HFFc6 (cell line): ENCODE results near the gene ZCCHC17. TPM values are rescaled to one million over a fixed set of nuclear protein-coding genes. Genes with fewer than 3 reads are reported as not detected.

Experiments
- DNase-seq: peaks from one replicate; pipeline ENCODE4 v3.0.0-alpha.2; 2018
- H3K27ac Mint-ChIP-seq: 2 replicates; pipeline ENCODE4 v1.8.0; 2020; ENCODE audit warnings: mild to moderate bottlenecking, mixed read lengths
- H3K27me3 Mint-ChIP-seq: 2 replicates; pipeline ENCODE4 v1.8.0; 2021; ENCODE audit warnings: mild to moderate bottlenecking, moderate library complexity, mixed read lengths; ENCODE audit not compliant: insufficient read depth
- H3K36me3 Mint-ChIP-seq: 2 replicates; pipeline ENCODE4 v1.8.0; 2021; ENCODE audit warnings: low read depth, mixed read lengths
- H3K4me1 Mint-ChIP-seq: 2 replicates; pipeline ENCODE4 v1.8.0; 2020; ENCODE audit warnings: low read depth, mixed read lengths
- H3K4me3 Mint-ChIP-seq: 2 replicates; pipeline ENCODE4 v1.8.0; 2020; ENCODE audit warnings: mild to moderate bottlenecking, moderate library complexity, mixed read lengths
- H3K9me3 Mint-ChIP-seq: 2 replicates; pipeline ENCODE4 v1.8.0; 2020; ENCODE audit warnings: mild to moderate bottlenecking, mixed read lengths
- CTCF ChIP-seq: fragments of 200-600 bp; sonication (generic); IDR thresholded peaks from 2 replicates; pipeline ENCODE4 v1.5.0; 2021; ENCODE audit warnings: antibody characterized with exemption, mild to moderate bottlenecking
- total RNA-seq, 6 experiments: library from RNA; stranded (reverse); fragmentation: NEBNext Ultra II Directional; extraction: Animal tissue kit (Norgen Biotek cat#: 25700); gene quantifications; 2 replicates in 1 of 6; 3 replicates in 5 of 6; pipeline ENCODE4 v1.2.3, GENCODE V29; 2021

ZCCHC17 gene
- total RNA-seq, 6 experiments from 2014 or later: 37.4 to 42.3 (median 38.6) TPM

- Mint-ChIP-seq H3K9me3 (no peaks in the 10 kb centered on the region), H3K36me3 (no peaks in the 10 kb centered on the region), H3K27me3 (peaks cover 2% of the 10 kb centered on the region; the same call in 1 of the 2 replicates), H3K4me1 (peaks cover 52% of the 10 kb centered on the region), H3K27ac (peak overlapping the region; percentile 57), H3K4me3 (peak overlapping the region; percentile 61)
- DNase-seq: peak; percentile 70
- peak; percentile 94 for TF ChIP-seq CTCF
Measured at GRCh38 chr1:31394584-31395193, 97.9 kb downstream of the ZCCHC17 start.

GRCh38 chr1:31396633-31397351, 100.0 kb downstream of the ZCCHC17 start:
- Mint-ChIP-seq H3K4me1 (peaks cover 69% of the 10 kb centered on the region), H3K27ac (peak overlapping the region; percentile 88), H3K4me3 (peak overlapping the region; percentile 45), H3K9me3 (no peaks in the 10 kb centered on the region), H3K36me3 (no peaks in the 10 kb centered on the region), H3K27me3 (peaks cover 2% of the 10 kb centered on the region; the same call in 1 of the 2 replicates)
- DNase-seq: peak; percentile 97
- TF ChIP-seq CTCF: peak; percentile 85

- no peak for TF ChIP-seq CTCF
- peak; percentile 70 for DNase-seq
- Mint-ChIP-seq H3K36me3 (no peaks in the 10 kb centered on the region), H3K27ac (peak overlapping the region; percentile 88), H3K4me3 (peak overlapping the region; percentile 45), H3K4me1 (peaks cover 69% of the 10 kb centered on the region), H3K27me3 (peaks cover 2% of the 10 kb centered on the region; the same call in 1 of the 2 replicates), H3K9me3 (no peaks in the 10 kb centered on the region)
Measured at GRCh38 chr1:31397360-31398095, 100.7 kb downstream of the ZCCHC17 start.

GRCh38 chr1:31398246-31398645, 101.4 kb downstream of the ZCCHC17 start:
- H3K4me3 Mint-ChIP-seq: peak overlapping the region; percentile 45
- peaks cover 2% of the 10 kb centered on the region; the same call in 1 of the 2 replicates for H3K27me3 Mint-ChIP-seq
- no peaks in the 10 kb centered on the region for H3K36me3 Mint-ChIP-seq
- H3K4me1 Mint-ChIP-seq: peaks cover 69% of the 10 kb centered on the region
- H3K27ac Mint-ChIP-seq: peak overlapping the region; percentile 88
- no peak for DNase-seq
- TF ChIP-seq CTCF: no peak
- H3K9me3 Mint-ChIP-seq: no peaks in the 10 kb centered on the region

- no peaks in the 10 kb centered on the region for H3K9me3 Mint-ChIP-seq
- TF ChIP-seq CTCF: no peak
- H3K4me3 Mint-ChIP-seq: peak overlapping the region; percentile 6; the same call in 1 of the 2 replicates
- no peaks in the 10 kb centered on the region for H3K36me3 Mint-ChIP-seq
- DNase-seq: no peak
- H3K4me1 Mint-ChIP-seq: peaks cover 59% of the 10 kb centered on the region
- peak overlapping the region; percentile 62 for H3K27ac Mint-ChIP-seq
- H3K27me3 Mint-ChIP-seq: peaks cover 2% of the 10 kb centered on the region; the same call in 1 of the 2 replicates
Measured at GRCh38 chr1:31399976-31400375, 103.1 kb downstream of the ZCCHC17 start.
